H9 (cell line): ENCODE results near the gene IPPK. TPM values are rescaled to one million over a fixed set of nuclear protein-coding genes. Genes with fewer than 3 reads are reported as not detected.

Experiments used
- DNase-seq: peaks from one replicate; pipeline ENCODE4 v3.0.0-alpha.2; 2017
- H2AFZ ChIP-seq: one replicate; pipeline ENCODE4 v1.6.1; 2013; ENCODE audit warnings: mild to moderate bottlenecking, low read length, control low read depth, moderate library complexity
- H2AK5ac ChIP-seq: 2 replicates; pipeline ENCODE4 v1.6.1; 2013; ENCODE audit warnings: low read length, control low read depth, mixed read lengths; ENCODE audit not compliant: insufficient read length
- H2BK120ac ChIP-seq: one replicate; pipeline ENCODE4 v1.6.1; 2013; ENCODE audit warnings: low read depth, mild to moderate bottlenecking, low read length, control low read depth, inconsistent platforms; ENCODE audit not compliant: poor library complexity, severe bottlenecking
- H2BK12ac ChIP-seq: 2 replicates; pipeline ENCODE4 v1.6.1; 2013; ENCODE audit warnings: low read length, control low read depth, mixed read lengths, low read depth; ENCODE audit not compliant: insufficient read length
- H2BK15ac ChIP-seq: 2 replicates; pipeline ENCODE4 v1.6.1; 2013; ENCODE audit warnings: low read depth, low read length, control low read depth
- H2BK20ac ChIP-seq: one replicate; pipeline ENCODE4 v1.6.1; 2013; ENCODE audit warnings: low read depth, mild to moderate bottlenecking, low read length, control low read depth, inconsistent platforms; ENCODE audit not compliant: poor library complexity, severe bottlenecking
- H2BK5ac ChIP-seq: 2 replicates; pipeline ENCODE4 v1.6.1; 2013; ENCODE audit warnings: low read length, control low read depth, mixed read lengths; ENCODE audit not compliant: insufficient read length
- H3K14ac ChIP-seq: 2 replicates; pipeline ENCODE4 v1.6.1; 2013; ENCODE audit warnings: low read length, control low read depth; ENCODE audit not compliant: insufficient read depth
- H3K18ac ChIP-seq: 2 replicates; pipeline ENCODE4 v1.6.1; 2013; ENCODE audit warnings: low read depth, mild to moderate bottlenecking, mixed read lengths, low read length, control low read depth; ENCODE audit not compliant: insufficient read length
- H3K23ac ChIP-seq: 2 replicates; pipeline ENCODE4 v1.6.1; 2013; ENCODE audit warnings: low read length, control low read depth, mixed read lengths, low read depth; ENCODE audit not compliant: insufficient read length
- H3K23me2 ChIP-seq: 2 replicates; pipeline ENCODE4 v1.6.1; 2013; ENCODE audit warnings: low read depth, mild to moderate bottlenecking, mixed read lengths, low read length, control low read depth; ENCODE audit not compliant: insufficient read length, poor library complexity, severe bottlenecking
- H3K27ac ChIP-seq: 2 replicates; pipeline ENCODE4 v1.5.1; 2013; ENCODE audit warnings: low read length, control low read depth, mixed read lengths, low read depth; ENCODE audit not compliant: insufficient read length
- H3K27me3 ChIP-seq: 2 replicates; pipeline ENCODE4 v1.6.1; 2013; ENCODE audit warnings: low read length, control low read depth, inconsistent platforms; ENCODE audit not compliant: insufficient read depth
- H3K4ac ChIP-seq: 2 replicates; pipeline ENCODE4 v1.6.1; 2013; ENCODE audit warnings: low read depth, mild to moderate bottlenecking, control low read depth, inconsistent platforms, low read length, moderate library complexity
- H3K4me1 ChIP-seq: 2 replicates; pipeline ENCODE4 v1.6.1; 2013; ENCODE audit warnings: low read length, control low read depth, inconsistent platforms; ENCODE audit not compliant: insufficient read depth
- H3K4me2 ChIP-seq: 2 replicates; pipeline ENCODE4 v1.6.1; 2013; ENCODE audit warnings: low read length, control low read depth, mixed read lengths; ENCODE audit not compliant: insufficient read length, insufficient read depth
- H3K56ac ChIP-seq: 2 replicates; pipeline ENCODE4 v1.6.1; 2013; ENCODE audit warnings: low read depth, mild to moderate bottlenecking, mixed read lengths, low read length, control low read depth; ENCODE audit not compliant: insufficient read length
- H3K79me1 ChIP-seq: 2 replicates; pipeline ENCODE4 v1.6.1; 2013; ENCODE audit warnings: low read depth, mild to moderate bottlenecking, moderate library complexity, low read length, control low read depth, inconsistent platforms; ENCODE audit not compliant: insufficient read depth, poor library complexity, severe bottlenecking
- H3K79me2 ChIP-seq: 2 replicates; pipeline ENCODE4 v1.6.1; 2013; ENCODE audit warnings: low read length, control low read depth, inconsistent platforms; ENCODE audit not compliant: insufficient read depth
- H3K9ac ChIP-seq: 2 replicates; pipeline ENCODE4 v1.6.1; 2013; ENCODE audit warnings: low read length, control low read depth, mixed read lengths; ENCODE audit not compliant: insufficient read length; ENCODE audit errors: extremely low read depth
- H3K9me3 ChIP-seq: one replicate; pipeline ENCODE4 v1.6.1; 2013; ENCODE audit warnings: low read depth, low read length, inconsistent platforms; ENCODE audit not compliant: control insufficient read depth
- H3T11ph ChIP-seq: one replicate; pipeline ENCODE4 v1.6.1; 2013; ENCODE audit warnings: mild to moderate bottlenecking, low read length, control low read depth, inconsistent platforms
- H4K20me1 ChIP-seq: one replicate; pipeline ENCODE4 v1.6.1; 2013; ENCODE audit not compliant: control insufficient read depth, insufficient read length, insufficient read depth
- H4K5ac ChIP-seq: 2 replicates; pipeline ENCODE4 v1.6.1; 2013; ENCODE audit warnings: low read depth, mild to moderate bottlenecking, mixed read lengths, low read length, control low read depth; ENCODE audit not compliant: insufficient read length
- H4K8ac ChIP-seq: replicated peaks from 2 replicates; pipeline ENCODE4 v1.6.1; 2013; ENCODE audit warnings: low read length, control low read depth, mixed read lengths, low read depth; ENCODE audit not compliant: insufficient read length
- H4K91ac ChIP-seq: 2 replicates; pipeline ENCODE4 v1.6.1; 2013; ENCODE audit warnings: low read depth, mild to moderate bottlenecking, moderate library complexity, mixed read lengths, low read length, control low read depth; ENCODE audit not compliant: insufficient read length
- H3K27ac Mint-ChIP-seq, 3 experiments: 2 replicates in 2 of 3; 3 replicates in 1 of 3; pipeline ENCODE4 v1.8.0; 2020 to 2021; ENCODE audit warnings: mixed read lengths in 3 of 3, mild to moderate bottlenecking in 1 of 3, moderate library complexity in 1 of 3
- H3K27me3 Mint-ChIP-seq: 2 replicates; pipeline ENCODE4 v1.8.0; 2021; ENCODE audit warnings: low read depth, mild to moderate bottlenecking, moderate library complexity, mixed read lengths
- H3K36me3 Mint-ChIP-seq, 3 experiments: 2 replicates in 2 of 3; 3 replicates in 1 of 3; pipeline ENCODE4 v1.8.0; 2020 to 2021; ENCODE audit warnings: low read depth in 3 of 3, mixed read lengths in 3 of 3; ENCODE audit not compliant: insufficient read depth in 1 of 3
- H3K4me1 Mint-ChIP-seq, 2 experiments: 2 replicates each; pipeline ENCODE4 v1.8.0; 2020; ENCODE audit warnings: mixed read lengths in 2 of 2
- H3K4me3 Mint-ChIP-seq, 2 experiments: 2 replicates in 1 of 2; 3 replicates in 1 of 2; pipeline ENCODE4 v1.8.0; 2020 to 2021; ENCODE audit warnings: mild to moderate bottlenecking in 2 of 2, mixed read lengths in 2 of 2, moderate library complexity in 1 of 2
- H3K9me3 Mint-ChIP-seq, 2 experiments: 2 replicates in 1 of 2; 3 replicates in 1 of 2; pipeline ENCODE4 v1.8.0; 2020; ENCODE audit warnings: mild to moderate bottlenecking in 2 of 2, mixed read lengths in 2 of 2, moderate library complexity in 1 of 2
- CTCF ChIP-seq: fragments of 200-600 bp; sonication (generic); conservative IDR thresholded peaks from 3 replicates; pipeline ENCODE4 v1.8.0; 2021; ENCODE audit warnings: antibody characterized with exemption, mild to moderate bottlenecking
- WGBS: extraction: QIAGEN DNeasy Blood & Tissue Kit; methylation state at CpG from one replicate; pipeline ENCODE4 v1.1.7; 2013; ENCODE audit warnings: missing lambda C conversion rate, low lambda C conversion rate, mixed read lengths; ENCODE audit not compliant: insufficient read length; ENCODE audit errors: extremely low coverage; 5-methylcytosine and 5-hydroxymethylcytosine counted together
- total RNA-seq: library from RNA; stranded (reverse); gene quantifications from 2 replicates; pipeline ENCODE4 v1.2.1, GENCODE V29; 2021

The IPPK gene
- total RNA-seq, 1 experiment from 2014 or later: 10.7 TPM

GRCh38 chr9:92638621-92639101 lies 31.3 kb downstream of the IPPK start:
- Histone ChIP-seq H2AFZ (no peak overlapping the region), H4K5ac (no peak overlapping the region), H3K23ac (no peak overlapping the region), H2AK5ac (no peak overlapping the region), H2BK12ac (no peak overlapping the region), H3K18ac (no peak overlapping the region), H3K27me3 (no peaks in the 10 kb centered on the region), H4K20me1 (no peaks in the 10 kb centered on the region), H3K9me3 (no peaks in the 10 kb centered on the region), H2BK120ac (no peak overlapping the region), H3K56ac (no peak overlapping the region), H3K23me2 (no peaks in the 10 kb centered on the region), H3T11ph (no peak overlapping the region), H4K8ac (no peak overlapping the region), H2BK5ac (no peak overlapping the region), H2BK20ac (no peak overlapping the region), H3K4me2 (no peak overlapping the region), H3K27ac (no peak overlapping the region), H2BK15ac (no peak overlapping the region), H3K79me1 (no peaks in the 10 kb centered on the region), H3K79me2 (no peaks in the 10 kb centered on the region), H3K4me1 (no peaks in the 10 kb centered on the region), H4K91ac (no peak overlapping the region), H3K9ac (no peak overlapping the region), H3K14ac (no peak overlapping the region), H3K4ac (no peak overlapping the region)
- no peak for DNase-seq
- H3K4me1 Mint-ChIP-seq: no peaks in the 10 kb centered on the region
- peak overlapping the region in 1 of 3 experiments; percentile 67; a peak in 2 of 7 replicates for H3K27ac Mint-ChIP-seq
- no peak for TF ChIP-seq CTCF
- H3K4me3 Mint-ChIP-seq: no peak overlapping the region
- H3K36me3 Mint-ChIP-seq: peaks cover 12 to 50% (median 26%) of the 10 kb centered on the region in 3 experiments; a peak in 6 of 7 replicates
- WGBS: no CpG with 5 or more reads among the region's 5 CpGs
- H3K9me3 Mint-ChIP-seq: no peaks in the 10 kb centered on the region
- no peaks in the 10 kb centered on the region for H3K27me3 Mint-ChIP-seq
